GM19239 (cell line): ENCODE data around the gene AZU1.
A peak's percentile ranks its signal among the peaks of the same experiment; 100 is the strongest.
"Not testable (repeated sequence)": the region's sequence is repeated elsewhere in the genome, so short reads cannot be mapped to it uniquely, and the experiment has no call there.

Experiments
- DNase-seq: peaks from one replicate; pipeline ENCODE4 v3.0.0; 2011; ENCODE audit warnings: low spot score; ENCODE audit not compliant: insufficient read length
- FAIRE-seq: peaks from 2 replicates; lab custom pipeline; 2011; peaks lifted over from hg19 to GRCh38; lab: Jason Lieb, UNC

AZU1 gene

GRCh38 chr19:869245-870177 is 41.9 kb downstream of the AZU1 start:
- FAIRE-seq (no peak), DNase-seq (no peak)

- no peak for FAIRE-seq
- no peak for DNase-seq
Observed at GRCh38 chr19:870314-870713, 42.7 kb downstream of the AZU1 start.

GRCh38 chr19:870963-871401 is 43.3 kb downstream of the AZU1 start:
- FAIRE-seq (no peak), DNase-seq (no peak)

- FAIRE-seq (no peak), DNase-seq (no peak)
Observed at GRCh38 chr19:871446-872265, 44.0 kb downstream of the AZU1 start.

GRCh38 chr19:872266-872951 is 44.8 kb downstream of the AZU1 start:
- FAIRE-seq (no peak), DNase-seq (peak; percentile 92)

- FAIRE-seq (peak; percentile 72), DNase-seq (peak; percentile 87)
Observed at GRCh38 chr19:873084-873483, 45.4 kb downstream of the AZU1 start.

- DNase-seq, result no peak
- FAIRE-seq, result no peak
Observed at GRCh38 chr19:873561-874041, 46.0 kb downstream of the AZU1 start.

GRCh38 chr19:875265-875879 is 47.7 kb downstream of the AZU1 start:
- DNase-seq (no peak), FAIRE-seq (no peak)

- DNase-seq, result no peak
- FAIRE-seq, result no peak
Observed at GRCh38 chr19:876089-876488, 48.5 kb downstream of the AZU1 start.

GRCh38 chr19:876780-877314 is 49.2 kb downstream of the AZU1 start:
- FAIRE-seq (no peak), DNase-seq (no peak)

GRCh38 chr19:877992-878660 is 50.5 kb downstream of the AZU1 start:
- not testable (repeated sequence) for FAIRE-seq, DNase-seq

GRCh38 chr19:878751-879561 is 51.3 kb downstream of the AZU1 start:
- not testable (repeated sequence) for DNase-seq, FAIRE-seq

GRCh38 chr19:879711-880438 is 52.2 kb downstream of the AZU1 start:
- DNase-seq (no peak), FAIRE-seq (no peak)
